ENCODE data around the gene SERPINE1.
A peak's percentile ranks its signal among the peaks of the same experiment; 100 is the strongest.
"Not testable (repeated sequence)": the region's sequence is repeated elsewhere in the genome, so short reads cannot be mapped to it uniquely, and the experiment has no call there.

The SERPINE1 gene
- 0 to 0.40 reads per million in 2 donors for total RNA-seq

- peak in 3 of 5 experiments; percentile 8 to 73 (median 39) for DNase-seq
These were observed at the start of gene SERPINE1 for GRCh38 chr7:101126651-101127459. Gene SERPINE1, plus strand, starts transcription at chr7:101127104. Its CDS starts 1,290 bp downstream, at chr7:101128394.

- peak; percentile 46 to 78 (median 70) for DNase-seq
These were observed 49.4 kb upstream of the SERPINE1 start for GRCh38 chr7:101077303-101078086.

GRCh38 chr7:101081432-101081831 is 45.5 kb upstream of the SERPINE1 start:
- DNase-seq = no peak

DNA sequence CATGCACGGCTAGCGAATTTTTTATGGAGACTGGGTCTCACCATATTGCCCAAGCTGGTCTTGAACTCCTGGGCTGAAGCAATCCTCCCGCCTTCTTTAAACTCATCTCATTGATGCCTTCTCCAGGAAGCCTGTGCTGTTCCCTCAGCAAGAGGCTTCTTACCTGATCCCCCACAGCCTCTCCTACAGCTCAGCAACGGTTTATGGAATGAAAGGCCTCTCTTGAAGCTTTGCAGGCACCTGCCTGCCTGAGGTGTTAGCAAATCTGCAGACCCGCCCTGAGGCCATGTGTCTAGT is 42.1 kb upstream of the SERPINE1 start:
- DNase-seq = no peak

DNA sequence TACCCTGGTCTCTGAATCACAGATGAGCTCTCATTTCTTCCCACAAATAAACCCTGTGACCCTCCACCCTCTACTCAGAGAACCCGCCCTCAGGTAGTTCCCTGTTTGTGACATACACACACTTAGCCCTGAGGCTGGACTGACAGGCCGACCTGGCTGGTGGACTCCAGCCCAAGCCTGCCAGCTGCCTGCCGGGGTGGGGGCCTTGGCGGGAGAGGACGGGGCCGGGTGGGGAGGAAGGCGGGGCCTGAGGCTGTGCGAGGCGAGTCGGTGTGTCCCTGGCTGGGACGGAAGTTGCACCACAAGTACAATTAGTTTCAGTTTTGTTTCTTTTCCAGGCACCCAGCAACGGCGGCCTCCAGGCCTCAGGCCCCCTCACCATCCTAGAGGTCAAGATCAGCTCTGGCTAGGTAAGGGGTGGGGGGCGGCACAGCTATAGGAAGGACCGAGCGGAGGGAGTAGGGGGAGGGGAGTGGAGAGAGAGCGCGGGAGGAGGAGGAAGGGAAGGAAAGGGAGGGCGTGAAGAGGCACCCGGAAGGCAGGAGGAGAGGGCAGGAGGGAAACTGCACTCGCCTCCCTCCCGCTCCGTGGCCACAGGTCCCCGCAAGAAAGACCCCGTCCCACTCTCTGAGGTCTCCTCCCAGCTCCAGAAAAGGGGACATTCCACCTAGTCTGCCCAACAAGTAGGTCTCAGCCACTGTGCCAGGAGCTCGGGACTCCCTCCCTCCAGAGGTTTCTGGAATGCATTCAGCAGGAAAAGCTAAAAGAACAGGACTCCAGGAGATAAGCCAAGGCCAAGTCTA is 41.5 kb upstream of the SERPINE1 start, which contains the start of gene TRIM56:
Gene TRIM56, plus strand, starts transcription at position 320 of the 803 bp plus-strand sequence. CDS start 1,832 bp downstream, outside the sequence.
- DNase-seq = peak; percentile 53 to 91 (median 66)

- DNase-seq = no peak
These were observed 39.4 kb upstream of the SERPINE1 start for GRCh38 chr7:101087334-101088068.

GRCh38 chr7:101088069-101088425 is 38.9 kb upstream of the SERPINE1 start:
- DNase-seq = no peak

- no peak for DNase-seq
These were observed 37.9 kb upstream of the SERPINE1 start for GRCh38 chr7:101088858-101089529.

GRCh38 chr7:101089876-101090275 is 37.0 kb upstream of the SERPINE1 start:
- no peak for DNase-seq

DNA sequence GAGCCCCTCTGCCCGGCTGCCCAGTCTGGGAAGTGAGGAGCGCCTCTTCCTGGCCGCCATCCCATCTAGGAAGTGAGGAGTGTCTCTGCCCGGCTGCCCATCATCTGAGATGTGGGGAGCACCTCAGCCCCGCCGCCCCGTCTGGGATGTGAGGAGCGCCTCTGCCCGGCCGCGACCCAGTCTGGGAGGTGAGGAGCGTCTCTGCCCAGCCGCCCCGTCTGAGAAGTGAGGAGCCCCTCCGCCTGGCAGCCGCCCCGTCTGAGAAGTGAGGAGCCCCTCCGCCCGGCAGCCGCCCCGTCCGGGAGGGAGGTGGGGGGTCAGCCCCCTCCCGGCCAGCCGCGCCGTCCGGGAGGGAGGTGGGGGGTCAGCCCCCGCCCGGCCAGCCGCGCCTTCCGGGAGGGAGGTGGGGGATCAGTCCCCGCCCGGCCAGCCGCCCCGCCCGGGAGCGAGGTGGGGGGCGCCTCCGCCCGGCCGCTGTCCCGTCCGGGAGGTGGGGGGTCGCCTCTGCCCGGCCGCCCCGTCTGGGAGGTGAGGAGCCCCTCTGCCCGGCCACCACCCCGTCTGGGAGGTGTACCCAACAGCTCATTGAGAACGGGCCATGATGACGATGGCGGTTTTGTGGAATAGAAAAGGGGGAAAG is 34.5 kb upstream of the SERPINE1 start:
- DNase-seq = not testable (repeated sequence)

- no peak for DNase-seq
These were observed 33.0 kb upstream of the SERPINE1 start for GRCh38 chr7:101093906-101094305.

DNA sequence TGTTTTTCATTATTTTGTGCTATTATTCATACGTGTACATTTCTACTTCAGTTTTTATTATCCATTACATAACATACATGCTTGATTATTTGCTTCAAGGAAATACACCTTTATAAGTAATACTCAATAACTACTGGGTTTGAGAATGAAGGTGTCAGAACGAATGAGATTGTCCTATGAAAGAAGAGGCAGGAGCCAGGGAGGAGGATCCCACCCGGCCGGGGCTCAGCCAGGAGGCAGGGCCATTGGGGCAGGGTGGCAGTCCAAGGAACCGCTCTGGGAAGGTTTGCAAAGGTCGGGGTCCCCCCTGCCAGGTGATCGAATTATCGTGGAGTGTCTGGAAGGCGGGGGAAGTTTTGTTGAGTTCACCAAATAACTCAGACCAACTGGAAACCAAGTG is 32.5 kb upstream of the SERPINE1 start:
- DNase-seq = no peak

GRCh38 chr7:101094791-101095375 is 32.0 kb upstream of the SERPINE1 start:
- DNase-seq = peak in 1 of 5 experiments; percentile 17

GRCh38 chr7:101096331-101096956 is 30.5 kb upstream of the SERPINE1 start:
- DNase-seq = no peak

- DNase-seq = no peak
These were observed 30.0 kb upstream of the SERPINE1 start for GRCh38 chr7:101096957-101097347.

DNA sequence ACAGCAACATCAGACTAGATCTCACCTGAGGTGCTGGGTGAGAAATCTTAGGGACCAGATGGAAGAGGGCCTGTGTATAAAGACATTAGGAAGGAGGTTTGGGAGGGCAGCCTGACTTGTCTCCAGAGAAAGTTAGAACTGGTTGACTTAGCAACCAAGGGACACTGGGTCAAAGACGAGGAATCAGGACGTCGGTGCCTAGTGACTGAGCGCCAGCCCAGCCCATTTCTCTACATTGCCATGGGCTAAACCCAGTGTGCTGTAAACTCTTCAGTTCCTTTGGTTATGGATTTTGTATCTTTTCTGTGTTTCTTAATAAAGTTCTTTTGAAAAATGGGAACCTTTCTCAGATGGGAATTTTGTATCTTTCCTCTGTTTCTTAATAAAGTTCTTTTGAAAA is 29.3 kb upstream of the SERPINE1 start:
- DNase-seq = no peak

DNA sequence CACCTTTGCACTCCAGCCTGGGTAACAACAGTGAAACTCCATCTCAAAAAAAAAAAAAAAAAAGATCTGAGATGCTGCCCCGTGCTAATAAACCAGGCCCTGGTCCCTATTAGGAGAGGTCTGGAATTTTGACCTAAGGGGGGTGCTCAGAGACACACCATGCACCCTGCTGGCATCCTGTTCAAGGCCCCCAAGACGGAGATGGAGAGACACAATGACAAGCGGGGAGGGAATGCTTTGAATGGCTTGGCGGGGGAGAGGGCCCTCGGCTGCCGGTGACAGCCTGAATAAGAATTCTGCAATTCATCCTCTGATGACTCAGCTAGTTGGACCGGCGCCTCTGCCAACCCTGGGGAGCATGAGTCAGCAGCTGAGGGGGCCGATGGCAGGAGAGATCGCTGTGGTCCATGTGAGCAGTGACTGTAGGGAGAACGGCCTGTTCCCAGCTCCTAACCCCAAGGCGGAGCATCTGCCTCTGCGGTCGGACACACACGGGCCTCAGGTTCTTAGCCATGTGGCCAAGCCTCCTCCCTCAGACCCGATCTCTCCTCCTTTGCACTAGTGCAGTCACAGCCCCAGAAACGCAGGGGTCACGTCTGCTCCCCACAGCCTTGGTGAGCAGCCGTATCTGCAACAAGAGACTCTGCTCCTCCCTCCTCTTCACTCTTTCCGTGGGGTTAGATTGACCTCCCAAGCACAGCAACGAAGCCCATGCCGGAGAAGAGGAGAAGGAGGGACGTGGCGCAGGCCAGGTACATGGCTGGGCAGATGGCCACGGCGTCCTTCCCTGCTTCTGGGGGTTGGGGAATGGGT is 26.7 kb upstream of the SERPINE1 start:
- peak in 2 of 5 experiments; percentile 49 to 52 for DNase-seq

DNA sequence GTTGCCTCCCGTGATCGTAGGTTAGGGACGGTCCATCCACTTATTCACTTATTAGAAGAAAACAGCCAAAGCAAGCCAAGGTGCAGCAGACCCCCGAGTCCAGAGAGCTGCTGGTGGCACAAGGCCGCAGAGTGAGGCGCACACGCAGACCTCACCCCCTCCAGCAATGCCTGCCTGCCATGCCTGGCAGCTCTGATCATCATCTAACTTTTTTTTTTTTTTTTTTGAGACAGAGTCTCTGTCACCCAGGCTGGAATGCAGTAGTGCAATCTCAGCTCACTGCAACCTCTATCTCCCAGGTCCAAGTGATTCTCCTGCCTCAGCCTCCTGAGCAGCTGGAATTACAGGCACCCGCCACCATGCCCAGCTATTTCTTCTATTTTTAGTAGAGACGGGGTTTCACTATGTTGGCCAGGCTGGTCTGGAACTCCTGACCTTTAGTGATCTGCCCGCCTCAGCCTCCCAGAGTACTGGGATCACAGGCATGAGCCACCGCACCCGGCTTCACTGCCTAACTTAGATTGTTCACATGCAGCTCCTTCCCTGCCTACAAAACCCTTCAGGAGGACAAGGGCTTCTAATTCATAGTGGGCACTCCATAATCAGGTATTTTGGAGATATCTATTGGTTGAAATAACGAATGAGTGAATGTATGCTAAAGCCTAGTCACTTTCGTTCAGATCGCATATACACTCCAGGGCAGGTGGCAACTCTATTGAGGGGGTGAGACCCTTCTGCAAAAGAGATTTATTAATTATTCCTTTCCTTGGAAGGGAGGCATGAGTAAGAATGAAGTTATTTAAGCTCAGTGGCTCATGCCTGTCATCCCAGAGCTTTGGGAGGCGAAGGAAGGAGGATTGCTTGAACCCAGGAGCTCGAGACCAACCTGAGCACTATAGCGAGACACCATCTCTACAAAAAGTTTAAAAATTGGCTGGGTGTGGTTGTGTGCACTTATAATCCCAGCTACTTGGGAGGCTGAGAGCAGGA is 25.8 kb upstream of the SERPINE1 start:
- no peak for DNase-seq
